KMS-11 (cell line): ENCODE data around the gene ABCC4.
"Not testable (repeated sequence)": the region's sequence is repeated elsewhere in the genome, so short reads cannot be mapped to it uniquely, and the experiment has no call there.

Experiments
- H2AFZ ChIP-seq: fragments of 200-600 bp; sonication (generic); 2 replicates; pipeline ENCODE4 v1.6.1; 2016; ENCODE audit warnings: antibody characterized with exemption, mixed run types, low read depth
- H3K27ac ChIP-seq: fragments of 200-600 bp; sonication (generic); 2 replicates; pipeline ENCODE4 v1.6.1; 2016; ENCODE audit warnings: mild to moderate bottlenecking, mixed run types
- H3K27me3 ChIP-seq: fragments of 200-600 bp; sonication (generic); 2 replicates; pipeline ENCODE4 v1.6.1; 2017; ENCODE audit warnings: mild to moderate bottlenecking, low read depth, mixed run types, moderate library complexity; ENCODE audit not compliant: insufficient read depth
- H3K36me3 ChIP-seq: fragments of 200-600 bp; sonication (generic); 2 replicates; pipeline ENCODE4 v1.6.1; 2017; ENCODE audit warnings: mild to moderate bottlenecking, mixed run types; ENCODE audit not compliant: insufficient read depth
- H3K4me1 ChIP-seq: fragments of 200-600 bp; sonication (generic); 2 replicates; pipeline ENCODE4 v1.6.1; 2016; ENCODE audit warnings: mild to moderate bottlenecking, low read depth, mixed run types; ENCODE audit not compliant: poor library complexity, severe bottlenecking
- H3K4me2 ChIP-seq: fragments of 200-600 bp; sonication (generic); 2 replicates; pipeline ENCODE4 v1.7.0; 2016; ENCODE audit warnings: mild to moderate bottlenecking, mixed run types
- H3K4me3 ChIP-seq: fragments of 200-600 bp; sonication (generic); IDR thresholded peaks from 2 replicates; pipeline ENCODE4 v1.6.1; 2017; ENCODE audit warnings: low read depth, low read length, mixed read lengths; ENCODE audit not compliant: insufficient read depth
- H3K79me2 ChIP-seq: fragments of 200-600 bp; sonication (generic); 2 replicates; pipeline ENCODE4 v1.6.1; 2016; ENCODE audit warnings: low read depth, mixed run types; ENCODE audit not compliant: insufficient read depth
- H3K9ac ChIP-seq: fragments of 200-600 bp; sonication (generic); 2 replicates; pipeline ENCODE4 v1.6.1; 2016; ENCODE audit warnings: mild to moderate bottlenecking, mixed run types
- H4K20me1 ChIP-seq: fragments of 200-600 bp; sonication (generic); 2 replicates; pipeline ENCODE4 v1.6.1; 2016; ENCODE audit warnings: mild to moderate bottlenecking, mixed run types; ENCODE audit not compliant: insufficient read depth
- TF ChIP-seq, protein P1 (sequence below): fragments of 200-600 bp; sonication (generic); conservative IDR thresholded peaks from 2 replicates; pipeline ENCODE4 v1.6.1; 2017; ENCODE audit warnings: low read depth, mild to moderate bottlenecking, antibody characterized with exemption, low read length, moderate library complexity, mixed read lengths

The ABCC4 gene

DNA sequence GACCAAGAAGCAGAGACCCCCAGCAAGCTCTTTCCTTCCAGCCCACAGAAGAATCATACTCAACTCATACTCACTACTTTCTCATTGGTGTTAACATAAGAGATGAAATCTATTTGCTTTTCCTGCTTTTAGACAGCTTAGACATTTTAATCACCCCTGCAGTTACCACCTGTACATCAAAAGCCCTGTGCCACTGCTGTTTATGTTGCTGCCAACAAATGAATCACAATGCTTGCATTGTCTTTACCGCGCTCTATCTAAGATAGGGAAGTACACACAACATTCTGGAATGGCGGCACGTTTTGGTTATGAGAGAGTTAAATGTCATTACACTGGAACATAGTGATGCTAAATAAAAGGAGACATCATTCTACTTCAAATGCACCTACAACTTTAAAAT lies 95.1 kb downstream of the ABCC4 start:
- Histone ChIP-seq H3K36me3 (no peaks in the 10 kb centered on the region), H3K4me2 (no peak overlapping the region), H3K4me1 (no peaks in the 10 kb centered on the region), H3K27me3 (no peaks in the 10 kb centered on the region), H2AFZ (no peak overlapping the region), H3K9ac (no peak overlapping the region), H3K4me3 (no peak overlapping the region), H3K27ac (no peak overlapping the region), H4K20me1 (no peaks in the 10 kb centered on the region), H3K79me2 (no peaks in the 10 kb centered on the region)
- TF ChIP-seq, protein P1, sequence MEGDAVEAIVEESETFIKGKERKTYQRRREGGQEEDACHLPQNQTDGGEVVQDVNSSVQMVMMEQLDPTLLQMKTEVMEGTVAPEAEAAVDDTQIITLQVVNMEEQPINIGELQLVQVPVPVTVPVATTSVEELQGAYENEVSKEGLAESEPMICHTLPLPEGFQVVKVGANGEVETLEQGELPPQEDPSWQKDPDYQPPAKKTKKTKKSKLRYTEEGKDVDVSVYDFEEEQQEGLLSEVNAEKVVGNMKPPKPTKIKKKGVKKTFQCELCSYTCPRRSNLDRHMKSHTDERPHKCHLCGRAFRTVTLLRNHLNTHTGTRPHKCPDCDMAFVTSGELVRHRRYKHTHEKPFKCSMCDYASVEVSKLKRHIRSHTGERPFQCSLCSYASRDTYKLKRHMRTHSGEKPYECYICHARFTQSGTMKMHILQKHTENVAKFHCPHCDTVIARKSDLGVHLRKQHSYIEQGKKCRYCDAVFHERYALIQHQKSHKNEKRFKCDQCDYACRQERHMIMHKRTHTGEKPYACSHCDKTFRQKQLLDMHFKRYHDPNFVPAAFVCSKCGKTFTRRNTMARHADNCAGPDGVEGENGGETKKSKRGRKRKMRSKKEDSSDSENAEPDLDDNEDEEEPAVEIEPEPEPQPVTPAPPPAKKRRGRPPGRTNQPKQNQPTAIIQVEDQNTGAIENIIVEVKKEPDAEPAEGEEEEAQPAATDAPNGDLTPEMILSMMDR = no peak

DNA sequence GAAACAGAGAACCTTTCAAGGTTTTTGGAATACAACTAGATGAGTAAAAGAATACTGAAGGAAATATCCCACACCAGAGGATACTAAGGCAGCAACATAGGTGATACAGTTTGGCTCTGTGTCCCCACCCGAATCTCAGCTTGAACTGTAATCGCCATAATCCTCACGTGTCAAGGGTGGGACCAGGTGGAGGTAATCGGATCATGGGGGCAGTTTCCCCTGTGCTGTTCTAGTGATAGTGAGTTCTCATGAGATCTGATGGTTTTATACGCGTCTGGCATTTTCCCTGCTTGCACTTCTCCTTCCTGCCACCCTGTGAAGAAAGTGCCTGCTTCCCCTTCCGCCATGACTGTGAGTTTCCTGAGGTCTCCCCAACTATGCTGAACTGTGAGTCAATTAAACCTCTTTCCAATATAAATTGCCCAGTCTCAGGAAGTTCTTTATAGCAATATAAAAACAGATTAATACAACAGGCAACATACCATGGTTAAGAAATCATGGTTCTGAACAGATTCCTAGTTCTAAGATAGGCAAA lies 97.0 kb downstream of the ABCC4 start:
- H4K20me1 ChIP-seq = no peaks in the 10 kb centered on the region
- H2AFZ ChIP-seq = no peak overlapping the region
- no peak overlapping the region for H3K27ac ChIP-seq
- no peak overlapping the region for H3K9ac ChIP-seq
- TF ChIP-seq, protein P1 = no peak
- no peaks in the 10 kb centered on the region for H3K36me3 ChIP-seq
- H3K4me3 ChIP-seq = no peak overlapping the region
- no peak overlapping the region for H3K4me2 ChIP-seq
- no peaks in the 10 kb centered on the region for H3K27me3 ChIP-seq
- no peaks in the 10 kb centered on the region for H3K79me2 ChIP-seq
- no peaks in the 10 kb centered on the region for H3K4me1 ChIP-seq

GRCh38 chr13:95201814-95202651 lies 99.2 kb downstream of the ABCC4 start:
- Histone ChIP-seq H3K9ac (no peak overlapping the region), H3K27me3 (no peaks in the 10 kb centered on the region), H4K20me1 (no peaks in the 10 kb centered on the region), H2AFZ (no peak overlapping the region), H3K79me2 (no peaks in the 10 kb centered on the region), H3K36me3 (no peaks in the 10 kb centered on the region), H3K27ac (no peak overlapping the region), H3K4me2 (no peak overlapping the region), H3K4me1 (no peaks in the 10 kb centered on the region), H3K4me3 (no peak overlapping the region)
- TF ChIP-seq, protein P1 = no peak

- not testable (repeated sequence) for H3K27me3 ChIP-seq, H3K79me2 ChIP-seq, H3K9ac ChIP-seq, H3K4me1 ChIP-seq, H3K4me3 ChIP-seq, H2AFZ ChIP-seq, H4K20me1 ChIP-seq, H3K36me3 ChIP-seq, H3K27ac ChIP-seq, H3K4me2 ChIP-seq
Measured at GRCh38 chr13:95200386-95200957, 100.8 kb downstream of the ABCC4 start.

DNA sequence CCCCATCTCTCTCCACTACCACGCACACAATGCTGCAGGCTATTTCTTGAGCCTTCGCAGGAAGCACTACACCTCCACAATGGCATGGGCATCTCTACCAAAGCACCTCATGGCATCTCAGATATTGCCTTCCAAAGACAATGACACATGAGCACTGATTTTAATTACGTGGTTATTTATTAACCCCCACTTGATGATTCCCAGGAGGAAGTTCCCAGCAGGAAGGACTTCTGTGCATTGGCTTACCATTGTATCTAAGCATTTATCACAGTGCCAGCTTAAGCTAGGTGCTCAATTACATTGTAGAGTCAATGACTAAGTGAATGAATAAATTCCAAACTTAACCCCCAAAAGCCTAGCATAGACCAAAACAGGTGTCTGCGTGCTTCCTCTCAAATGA lies 101.4 kb downstream of the ABCC4 start:
- no peak overlapping the region for H3K4me2 ChIP-seq
- H3K79me2 ChIP-seq = no peaks in the 10 kb centered on the region
- TF ChIP-seq, protein P1 = no peak
- no peak overlapping the region for H3K27ac ChIP-seq
- H3K36me3 ChIP-seq = no peaks in the 10 kb centered on the region
- H3K4me1 ChIP-seq = no peaks in the 10 kb centered on the region
- H2AFZ ChIP-seq = no peak overlapping the region
- no peak overlapping the region for H3K9ac ChIP-seq
- H4K20me1 ChIP-seq = no peaks in the 10 kb centered on the region
- H3K4me3 ChIP-seq = no peak overlapping the region
- no peaks in the 10 kb centered on the region for H3K27me3 ChIP-seq

DNA sequence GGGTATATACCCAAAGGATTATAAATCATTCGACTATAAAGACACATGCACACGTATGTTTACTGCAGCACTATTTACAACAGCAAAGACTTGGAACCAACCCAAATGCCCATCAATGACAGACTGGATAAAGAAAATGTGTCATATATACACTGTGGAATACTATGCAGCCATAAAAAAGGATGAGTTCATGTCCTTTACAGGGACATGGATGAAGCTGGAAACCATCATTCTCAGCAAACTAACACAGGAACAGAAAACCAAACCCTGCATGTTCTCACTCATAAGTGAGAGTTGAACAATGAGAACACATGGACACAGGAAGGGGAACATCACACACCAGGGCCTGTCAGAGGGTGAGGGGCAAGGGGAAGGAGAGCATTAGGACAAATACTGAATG lies 102.6 kb downstream of the ABCC4 start:
- not testable (repeated sequence) for H2AFZ ChIP-seq, H3K27me3 ChIP-seq, H3K4me1 ChIP-seq, H3K9ac ChIP-seq, H4K20me1 ChIP-seq, H3K4me2 ChIP-seq, H3K36me3 ChIP-seq, H3K4me3 ChIP-seq, H3K79me2 ChIP-seq, H3K27ac ChIP-seq
